Loucy (cell line): Measurements from ENCODE around the gene SPTLC1.

Source experiments
- CTCF ChIP-seq: fragments of 200-600 bp; sonication (generic); conservative IDR thresholded peaks from 2 replicates; pipeline ENCODE4 v1.5.1; 2014; ENCODE audit warnings: mild to moderate bottlenecking, antibody characterized with exemption, low read length
- EZH2phosphoT487 ChIP-seq: fragments of 200-600 bp; IDR thresholded peaks from 2 replicates; pipeline ENCODE4 v1.6.1; 2018; ENCODE audit warnings: antibody characterized with exemption, mild to moderate bottlenecking, moderate library complexity, borderline replicate concordance

DNA sequence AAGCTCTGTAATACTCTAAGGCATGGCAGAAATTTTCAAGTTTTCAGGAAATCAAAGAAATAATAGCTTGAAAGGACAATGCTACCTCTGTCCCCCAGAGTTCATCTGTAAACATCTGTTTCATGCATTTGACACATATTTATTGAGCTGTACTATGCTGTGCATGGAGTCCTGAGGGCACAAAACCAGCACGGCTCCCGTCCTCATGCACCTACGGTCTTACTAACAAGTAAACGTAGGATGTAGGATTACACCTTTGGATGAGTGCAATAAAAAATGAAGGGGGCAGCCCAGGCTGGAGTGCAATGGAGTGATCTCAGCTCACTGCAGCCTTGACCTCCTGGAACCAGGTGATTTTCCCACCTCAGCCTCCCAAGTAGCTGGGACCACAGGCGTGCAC, 81.9 kb downstream of the SPTLC1 start:
- no peak for TF ChIP-seq CTCF
- TF ChIP-seq EZH2phosphoT487, result no peak
